HG03521 (cell line): Measurements from ENCODE around the gene MAN1A1.

Experiments
- ATAC-seq: cut with Tn5 transposase; IDR thresholded peaks from one replicate; pipeline ENCODE4 v1.9.1; 2021; ENCODE audit warnings: mild to moderate bottlenecking, moderate library complexity; ENCODE audit not compliant: unreplicated experiment

Gene MAN1A1

GRCh38 chr6:119327810-119328209 lies 21.8 kb downstream of the MAN1A1 start:
- ATAC-seq: no peak

- no peak for ATAC-seq
Measured at GRCh38 chr6:119326291-119327005, 23.1 kb downstream of the MAN1A1 start.

GRCh38 chr6:119325559-119326265 lies 23.8 kb downstream of the MAN1A1 start:
- no peak for ATAC-seq

GRCh38 chr6:119324718-119325117 lies 24.8 kb downstream of the MAN1A1 start:
- ATAC-seq: no peak

GRCh38 chr6:119323931-119324330 lies 25.6 kb downstream of the MAN1A1 start:
- ATAC-seq: no peak

- ATAC-seq: no peak
Measured at GRCh38 chr6:119323478-119323877, 26.1 kb downstream of the MAN1A1 start.

- no peak for ATAC-seq
Measured at GRCh38 chr6:119322715-119323350, 26.7 kb downstream of the MAN1A1 start.

GRCh38 chr6:119322034-119322433 lies 27.5 kb downstream of the MAN1A1 start:
- ATAC-seq: no peak

GRCh38 chr6:119319694-119320093 lies 29.9 kb downstream of the MAN1A1 start:
- no peak for ATAC-seq

- no peak for ATAC-seq
Measured at GRCh38 chr6:119318730-119319129, 30.8 kb downstream of the MAN1A1 start.

GRCh38 chr6:119318176-119318575 lies 31.4 kb downstream of the MAN1A1 start:
- no peak for ATAC-seq

GRCh38 chr6:119317007-119317406 lies 32.6 kb downstream of the MAN1A1 start:
- ATAC-seq: no peak

- peak; percentile 55 for ATAC-seq
Measured at GRCh38 chr6:119314885-119315272, 34.7 kb downstream of the MAN1A1 start.

- ATAC-seq: peak; percentile 61
Measured at GRCh38 chr6:119313937-119314884, 35.4 kb downstream of the MAN1A1 start.

- no peak for ATAC-seq
Measured at GRCh38 chr6:119312875-119313338, 36.7 kb downstream of the MAN1A1 start.

- no peak for ATAC-seq
Measured at GRCh38 chr6:119312441-119312840, 37.1 kb downstream of the MAN1A1 start.

- no peak for ATAC-seq
Measured at GRCh38 chr6:119311514-119312142, 37.9 kb downstream of the MAN1A1 start.

- ATAC-seq: no peak
Measured at GRCh38 chr6:119310486-119311036, 39.0 kb downstream of the MAN1A1 start.

- no peak for ATAC-seq
Measured at GRCh38 chr6:119308991-119309657, 40.4 kb downstream of the MAN1A1 start.
